ENCODE measurements around the gene UIMC1. TPM values are rescaled to one million over a fixed set of nuclear protein-coding genes. Genes with fewer than 3 reads are reported as not detected.
A peak's percentile ranks its signal among the peaks of the same experiment; 100 is the strongest.

Gene UIMC1
- total and polyA plus RNA-seq, 2 of the 13 experiments (the other 11 are each of a cell fraction or from before 2014, with no cell fraction given): 18.9 to 32.7 TPM

DNA sequence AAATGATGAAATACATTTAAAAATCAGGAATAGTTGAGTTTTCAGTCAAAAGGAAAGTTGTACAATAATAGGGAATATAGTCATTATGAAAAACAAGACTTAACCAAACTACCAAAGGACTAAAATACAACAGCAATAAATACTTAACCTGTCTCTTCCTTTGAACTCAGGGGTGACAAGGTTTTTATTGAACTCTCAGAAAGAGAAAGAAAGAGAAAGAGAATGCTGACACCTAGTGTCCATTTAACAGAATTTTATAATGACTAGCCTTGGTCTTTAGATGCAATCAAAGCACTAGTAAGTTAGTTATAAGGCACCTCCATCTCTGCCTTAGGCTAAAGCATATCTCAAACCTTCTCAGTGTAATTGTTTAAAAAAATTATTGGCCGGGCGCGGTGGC, 47.5 kb downstream of the UIMC1 start:
- peaks cover 3% of the 10 kb centered on the region; the same call in 1 of the 2 replicates for H4K20me1 ChIP-seq (ENCODE audit: insufficient read depth, low read length)
- FAIRE-seq: no peak
- no peaks in the 10 kb centered on the region for H3K9me3 ChIP-seq (ENCODE audit: low read length)
- no peaks in the 10 kb centered on the region for H3K79me2 ChIP-seq (ENCODE audit: insufficient read depth, low read length)
- H3K27me3 ChIP-seq (ENCODE audit: control insufficient read depth in 1 of 2, insufficient read depth in 2 of 2, low read length in 2 of 2): no peaks in the 10 kb centered on the region
- WGBS (ENCODE audit: low lambda C conversion rate): 98% methylated on average over 3 of the region's 3 CpGs
- H3K4me3 ChIP-seq (replicated peaks in 1 of 3; ENCODE audit: insufficient read depth in 1 of 3, low read depth in 2 of 3, low read length in 3 of 3): no peak overlapping the region
- no TSS peak for BruUV-seq (replicated peaks)
- CTCF ChIA-PET (ENCODE audit: low intra/inter-chr PET ratio, low total read pairs): interaction anchor here (1.0 to 1.2 kb wide), 3 partner anchors 146 to 301 kb away, joined by 3 to 10 read pairs (median 4); no protein-coding TSS in a partner anchor
- H3K9ac ChIP-seq (ENCODE audit: insufficient read depth, low read depth, low read length): no peak overlapping the region
- no peak overlapping the region for H3K4me2 ChIP-seq (ENCODE audit: low read depth, low read length)
- H3K36me3 ChIP-seq (replicated peaks in 1 of 2; ENCODE audit: control insufficient read depth in 1 of 2, insufficient read depth in 2 of 2, low read length in 2 of 2): peaks cover 7 to 24% of the 10 kb centered on the region in 2 experiments; a peak in 4 of 5 replicates
- ATAC-seq: peak; percentile 70
- POLR2A ChIA-PET: no interaction called here
- intact Hi-C loops (cut with micrococcal nuclease; ENCODE audit: unreplicated experiment): loop anchor here (2.0 to 5.0 kb wide), 3 partner anchors 146 to 1062 kb away; no protein-coding TSS in a partner anchor
- peak; percentile 46 for DNase-seq (ENCODE audit: low spot score)
- H2AFZ ChIP-seq (ENCODE audit: low read length): no peak overlapping the region
- H3K4me1 ChIP-seq (ENCODE audit: insufficient read depth, low read length): no peaks in the 10 kb centered on the region
- no peak overlapping the region for H3K27ac ChIP-seq (ENCODE audit: extremely low read length, insufficient read depth, low read length)
- in situ Hi-C loops (cut with HindIII; ENCODE audit: extremely low pct_ligation_motif_present, low pct_unique_long_range_greater_than_20kb): loop anchor here (10.0 kb wide), 1 partner anchor 294 kb away; no protein-coding TSS in a partner anchor
- TF ChIP-seq KLF11 (CRISPR knock-in tag; IDR thresholded peaks at IDR 0.05) (no peak), RAD21 (CRISPR knock-in tag; IDR thresholded peaks at IDR 0.05) (peak; percentile 10; the same call in 1 of the 2 replicates), ZNF713 (CRISPR knock-in tag; IDR thresholded peaks at IDR 0.05) (no peak), SIN3A (IDR thresholded peaks at IDR 0.05; ENCODE audit: borderline replicate concordance, low read depth, low read length) (no peak), MTERF4 (CRISPR knock-in tag; IDR thresholded peaks at IDR 0.05) (no peak), CREM (IDR thresholded peaks at IDR 0.05) (no peak), CREM (CRISPR knock-in tag; IDR thresholded peaks at IDR 0.05) (no peak), E2F2 (CRISPR knock-in tag; IDR thresholded peaks at IDR 0.05; ENCODE audit: borderline replicate concordance) (no peak), MED13 (CRISPR knock-in tag; IDR thresholded peaks at IDR 0.05) (no peak), ZNF674 (CRISPR knock-in tag; IDR thresholded peaks at IDR 0.05; ENCODE audit: low read depth) (no peak), ZNF30 (CRISPR knock-in tag; IDR thresholded peaks at IDR 0.05) (no peak), STAG1 (CRISPR knock-in tag; IDR thresholded peaks at IDR 0.05) (peak; percentile 69), ZNF292 (CRISPR knock-in tag; IDR thresholded peaks at IDR 0.05; ENCODE audit: borderline replicate concordance, low read depth) (no peak), SP140L (CRISPR knock-in tag; IDR thresholded peaks at IDR 0.05; ENCODE audit: borderline replicate concordance) (no peak), MAZ (IDR thresholded peaks at IDR 0.05; ENCODE audit: borderline replicate concordance, low read depth, low read length) (no peak), MAZ (CRISPR knock-in tag; IDR thresholded peaks at IDR 0.05; ENCODE audit: low read depth) (no peak), FUBP1 (CRISPR knock-in tag; IDR thresholded peaks at IDR 0.05; ENCODE audit: borderline replicate concordance) (no peak), KDM3A (CRISPR knock-in tag; IDR thresholded peaks at IDR 0.05; ENCODE audit: low read depth) (no peak), SKI (IDR thresholded peaks at IDR 0.05; ENCODE audit: partially characterized antibody) (no peak), POLR2AphosphoS2 (IDR thresholded peaks at IDR 0.05; ENCODE audit: low read depth, low read length) (no peak), ZNF326 (CRISPR knock-in tag; IDR thresholded peaks at IDR 0.05; ENCODE audit: borderline replicate concordance) (no peak)
- TF ChIP-seq, protein P1, sequence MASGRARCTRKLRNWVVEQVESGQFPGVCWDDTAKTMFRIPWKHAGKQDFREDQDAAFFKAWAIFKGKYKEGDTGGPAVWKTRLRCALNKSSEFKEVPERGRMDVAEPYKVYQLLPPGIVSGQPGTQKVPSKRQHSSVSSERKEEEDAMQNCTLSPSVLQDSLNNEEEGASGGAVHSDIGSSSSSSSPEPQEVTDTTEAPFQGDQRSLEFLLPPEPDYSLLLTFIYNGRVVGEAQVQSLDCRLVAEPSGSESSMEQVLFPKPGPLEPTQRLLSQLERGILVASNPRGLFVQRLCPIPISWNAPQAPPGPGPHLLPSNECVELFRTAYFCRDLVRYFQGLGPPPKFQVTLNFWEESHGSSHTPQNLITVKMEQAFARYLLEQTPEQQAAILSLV (CRISPR knock-in tag; IDR thresholded peaks at IDR 0.05; ENCODE audit: borderline replicate concordance): no peak
